Bone marrow (tissue), 2 donors: ENCODE results near the gene GPR158.

Source experiments
- DNase-seq, 2 donors: peaks; one replicate each; lab custom pipeline; 2025; lab: John Stamatoyannopoulos, UW

GPR158 gene

GRCh38 chr10:25206693-25207414 is 32.1 kb downstream of the GPR158 start:
- no peak for DNase-seq

GRCh38 chr10:25209618-25210017 is 34.8 kb downstream of the GPR158 start:
- DNase-seq, result no peak

GRCh38 chr10:25210265-25210664 is 35.5 kb downstream of the GPR158 start:
- DNase-seq, result no peak

- DNase-seq, result no peak
Observed at GRCh38 chr10:25220156-25220555, 45.4 kb downstream of the GPR158 start.

GRCh38 chr10:25222085-25222660 is 47.4 kb downstream of the GPR158 start:
- no peak for DNase-seq

GRCh38 chr10:25226775-25227682 is 52.2 kb downstream of the GPR158 start:
- no peak for DNase-seq

- no peak for DNase-seq
Observed at GRCh38 chr10:25231751-25232150, 57.0 kb downstream of the GPR158 start.

- DNase-seq, result no peak
Observed at GRCh38 chr10:25232204-25232603, 57.4 kb downstream of the GPR158 start.

- DNase-seq, result no peak
Observed at GRCh38 chr10:25245165-25245564, 70.4 kb downstream of the GPR158 start.

- DNase-seq, result no peak
Observed at GRCh38 chr10:25257646-25258045, 82.8 kb downstream of the GPR158 start.

- no peak for DNase-seq
Observed at GRCh38 chr10:25261110-25261509, 86.3 kb downstream of the GPR158 start.

- DNase-seq, result no peak
Observed at GRCh38 chr10:25261558-25261957, 86.8 kb downstream of the GPR158 start.

GRCh38 chr10:25263931-25264330 is 89.1 kb downstream of the GPR158 start:
- no peak for DNase-seq

- no peak for DNase-seq
Observed at GRCh38 chr10:25278180-25278579, 103.4 kb downstream of the GPR158 start.

GRCh38 chr10:25280076-25280475 is 105.3 kb downstream of the GPR158 start:
- no peak for DNase-seq

GRCh38 chr10:25280573-25280972 is 105.8 kb downstream of the GPR158 start:
- DNase-seq, result no peak

GRCh38 chr10:25285809-25286208 is 111.0 kb downstream of the GPR158 start:
- no peak for DNase-seq

- DNase-seq, result no peak
Observed at GRCh38 chr10:25288181-25288580, 113.4 kb downstream of the GPR158 start.

- no peak for DNase-seq
Observed at GRCh38 chr10:25294032-25294926, 119.5 kb downstream of the GPR158 start.

- no peak for DNase-seq
Observed at GRCh38 chr10:25296324-25296723, 121.5 kb downstream of the GPR158 start.

- DNase-seq, result no peak
Observed at GRCh38 chr10:25297466-25297865, 122.7 kb downstream of the GPR158 start.

GRCh38 chr10:25300073-25300472 is 125.3 kb downstream of the GPR158 start:
- no peak for DNase-seq
